HT1080 (cell line): ENCODE results near the gene ACAP2. TPM values are rescaled to one million over a fixed set of nuclear protein-coding genes. Genes with fewer than 3 reads are reported as not detected.
"Not testable (repeated sequence)": the region's sequence is repeated elsewhere in the genome, so short reads cannot be mapped to it uniquely, and the experiment has no call there.

ENCODE experiments used
- DNase-seq: peaks from one replicate; pipeline ENCODE4 v3.0.0-alpha.2; 2015; ENCODE audit warnings: low read depth
- total RNA-seq: library from RNA; depleted of rRNA; stranded (reverse); fragments of >200 nt; shearing (Covaris generic); gene quantifications from 2 replicates; pipeline ENCODE4 v1.2.3, GENCODE V29; 2014

ACAP2 gene
- total RNA-seq, 1 experiment from 2014 or later: 47.5 TPM

GRCh38 chr3:195249057-195249770 is 193.6 kb downstream of the ACAP2 start:
- no peak for DNase-seq

- DNase-seq: peak; percentile 48
These were observed 194.5 kb downstream of the ACAP2 start for GRCh38 chr3:195248281-195248680.

- DNase-seq: no peak
These were observed 195.0 kb downstream of the ACAP2 start for GRCh38 chr3:195247863-195248189.

- no peak for DNase-seq
These were observed 195.5 kb downstream of the ACAP2 start for GRCh38 chr3:195247086-195247862.

GRCh38 chr3:195246581-195246995 is 196.2 kb downstream of the ACAP2 start:
- no peak for DNase-seq

GRCh38 chr3:195245531-195245951 is 197.3 kb downstream of the ACAP2 start:
- no peak for DNase-seq

GRCh38 chr3:195241592-195242355 is 201.0 kb downstream of the ACAP2 start:
- no peak for DNase-seq

GRCh38 chr3:195240939-195241338 is 201.9 kb downstream of the ACAP2 start:
- no peak for DNase-seq

- no peak for DNase-seq
These were observed 202.6 kb downstream of the ACAP2 start for GRCh38 chr3:195240171-195240701.

- DNase-seq: no peak
These were observed 203.7 kb downstream of the ACAP2 start for GRCh38 chr3:195239121-195239520.

GRCh38 chr3:195238586-195239118 is 204.2 kb downstream of the ACAP2 start:
- DNase-seq: no peak

GRCh38 chr3:195238081-195238571 is 204.7 kb downstream of the ACAP2 start:
- no peak for DNase-seq

GRCh38 chr3:195236801-195237570 is 205.8 kb downstream of the ACAP2 start:
- DNase-seq: no peak

GRCh38 chr3:195236076-195236798 is 206.6 kb downstream of the ACAP2 start:
- no peak for DNase-seq

GRCh38 chr3:195230244-195230643 is 212.6 kb downstream of the ACAP2 start:
- DNase-seq: no peak

- not testable (repeated sequence) for DNase-seq
These were observed 213.9 kb downstream of the ACAP2 start for GRCh38 chr3:195228886-195229285.

GRCh38 chr3:195227871-195228270 is 214.9 kb downstream of the ACAP2 start:
- no peak for DNase-seq

GRCh38 chr3:195226900-195227447 is 215.8 kb downstream of the ACAP2 start:
- peak; percentile 23 for DNase-seq

GRCh38 chr3:195226445-195226844 is 216.4 kb downstream of the ACAP2 start:
- DNase-seq: no peak
